IMR-90 (cell line): ENCODE measurements around the gene PTGR3. TPM values are rescaled to one million over a fixed set of nuclear protein-coding genes. Genes with fewer than 3 reads are reported as not detected.

Source experiments
- ATAC-seq: fragments of 200-7000 bp; cut with Tn5 transposase; 2 replicates; pipeline ENCODE4 v1.9.1; 2020; ENCODE audit warnings: low read depth, mild to moderate bottlenecking, moderate library complexity
- BruUV-seq: library from RNA; stranded (reverse); fragments of 400-500 nt; replicated peaks from 2 replicates; lab custom pipeline; 2021; lab: Mats Ljungman, UMichigan
- CTCF ChIA-PET: fragments of 300-600 bp; formaldehyde crosslinking; extraction: SDS; loops from one replicate; lab custom pipeline; 2021; ENCODE audit warnings: antibody characterized with exemption; lab: Yijun Ruan, JAX
- POLR2A ChIA-PET: fragments of 300-600 bp; sonication (Branson Sonifier 250); formaldehyde crosslinking; loops from one replicate; lab custom pipeline; 2022; ENCODE audit warnings: antibody characterized with exemption; ENCODE audit not compliant: unreplicated experiment; lab: Charles Lee
- DNase-seq: peaks from one replicate; pipeline ENCODE4 v3.0.0; 2013
- H2AFZ ChIP-seq: replicated peaks from 2 replicates; pipeline ENCODE3; 2013; ENCODE audit warnings: low read length, mild to moderate bottlenecking; ENCODE audit not compliant: poor library complexity
- H2AK5ac ChIP-seq: 2 replicates; pipeline ENCODE4 v1.6.1; 2013; ENCODE audit warnings: low read depth, low read length, inconsistent platforms
- H2AK9ac ChIP-seq: replicated peaks from 2 replicates; pipeline ENCODE3; 2013; ENCODE audit warnings: mild to moderate bottlenecking, low read depth, low read length, moderate library complexity; ENCODE audit not compliant: poor library complexity
- H2BK120ac ChIP-seq: 2 replicates; pipeline ENCODE4 v1.6.1; 2013; ENCODE audit warnings: low read depth, low read length, inconsistent platforms
- H2BK15ac ChIP-seq: 3 replicates; pipeline ENCODE4 v1.6.1; 2013; ENCODE audit warnings: low read depth, low read length, inconsistent platforms
- H2BK20ac ChIP-seq: 2 replicates; pipeline ENCODE4 v1.6.1; 2013; ENCODE audit warnings: low read depth, mild to moderate bottlenecking, inconsistent platforms, low read length, moderate library complexity
- H2BK5ac ChIP-seq: 2 replicates; pipeline ENCODE4 v1.6.1; 2013; ENCODE audit warnings: mild to moderate bottlenecking, low read depth, low read length, inconsistent platforms; ENCODE audit not compliant: poor library complexity, severe bottlenecking
- H3K14ac ChIP-seq: replicated peaks from 2 replicates; pipeline ENCODE4 v1.6.1; 2013; ENCODE audit warnings: low read depth, low read length, inconsistent platforms
- H3K18ac ChIP-seq: 2 replicates; pipeline ENCODE4 v1.6.1; 2013; ENCODE audit warnings: low read depth, low read length, control low read depth
- H3K23ac ChIP-seq: 2 replicates; pipeline ENCODE4 v1.6.1; 2013; ENCODE audit warnings: low read depth, low read length, inconsistent platforms
- H3K27ac ChIP-seq: 2 replicates; pipeline ENCODE4 v1.5.1; 2013; ENCODE audit warnings: mild to moderate bottlenecking, control low read depth, low read length; ENCODE audit not compliant: insufficient read depth
- H3K27me3 ChIP-seq: 2 replicates; pipeline ENCODE4 v1.6.1; 2013; ENCODE audit warnings: low read length; ENCODE audit not compliant: control insufficient read depth, insufficient read depth
- H3K36me3 ChIP-seq: 2 replicates; pipeline ENCODE4 v1.6.1; 2013; ENCODE audit warnings: low read length, mixed read lengths; ENCODE audit not compliant: control insufficient read depth, insufficient read depth
- H3K4ac ChIP-seq: 2 replicates; pipeline ENCODE4 v1.6.1; 2013; ENCODE audit warnings: low read depth, low read length, inconsistent platforms
- H3K4me1 ChIP-seq: 2 replicates; pipeline ENCODE4 v1.6.1; 2013; ENCODE audit warnings: low read length, mixed read lengths; ENCODE audit not compliant: control insufficient read depth, insufficient read depth
- H3K4me2 ChIP-seq: 2 replicates; pipeline ENCODE4 v1.6.1; 2013; ENCODE audit warnings: low read depth, mild to moderate bottlenecking, control low read depth, low read length, moderate library complexity
- H3K4me3 ChIP-seq: 2 replicates; pipeline ENCODE4 v1.5.1; 2013; ENCODE audit warnings: low read depth, mild to moderate bottlenecking, control low read depth, low read length, moderate library complexity; ENCODE audit not compliant: insufficient read depth
- H3K56ac ChIP-seq: 2 replicates; pipeline ENCODE4 v1.6.1; 2013; ENCODE audit warnings: low read length, inconsistent platforms; ENCODE audit not compliant: insufficient read depth; ENCODE audit errors: extremely low read depth
- H3K79me1 ChIP-seq, 2 experiments: 2 replicates each; pipeline ENCODE4 v1.6.1; 2013; ENCODE audit warnings: low read length in 2 of 2, inconsistent platforms in 1 of 2, low read depth in 1 of 2
- H3K9ac ChIP-seq: 2 replicates; pipeline ENCODE4 v1.6.1; 2013; ENCODE audit warnings: low read depth, low read length, control low read depth
- H3K9me1 ChIP-seq: 2 replicates; pipeline ENCODE4 v1.6.1; 2013; ENCODE audit warnings: low read length, inconsistent platforms; ENCODE audit not compliant: insufficient read depth
- H3K9me3 ChIP-seq: 2 replicates; pipeline ENCODE4 v1.6.1; 2013; ENCODE audit warnings: low read length; ENCODE audit not compliant: control insufficient read depth, insufficient read depth
- H4K20me1 ChIP-seq: 2 replicates; pipeline ENCODE4 v1.6.1; 2013; ENCODE audit warnings: low read length, inconsistent platforms; ENCODE audit not compliant: insufficient read depth
- H4K5ac ChIP-seq: 2 replicates; pipeline ENCODE4 v1.6.1; 2013; ENCODE audit warnings: mild to moderate bottlenecking, low read depth, low read length, control low read depth
- H4K8ac ChIP-seq, 2 experiments: 2 replicates each; pipeline ENCODE4 v1.6.1; 2013; ENCODE audit warnings: low read depth in 2 of 2, low read length in 2 of 2, control low read depth in 1 of 2, inconsistent platforms in 1 of 2
- H4K91ac ChIP-seq: 2 replicates; pipeline ENCODE4 v1.6.1; 2013; ENCODE audit warnings: low read depth, low read length, inconsistent platforms; ENCODE audit not compliant: insufficient read depth
- BHLHE40 ChIP-seq: fragments of 150-350 bp; IDR thresholded peaks from 2 replicates; pipeline ENCODE4 v1.6.1; 2016; ENCODE audit warnings: mild to moderate bottlenecking, low read depth, low read length
- CEBPB ChIP-seq: IDR thresholded peaks from 2 replicates; pipeline ENCODE4 v1.6.1; 2012; ENCODE audit warnings: low read depth, low read length, improper control_type of control experiment
- FOS ChIP-seq: fragments of 150-350 bp; IDR thresholded peaks from 2 replicates; pipeline ENCODE4 v1.6.1; 2016; ENCODE audit warnings: low read depth, low read length
- MXI1 ChIP-seq: IDR thresholded peaks from 2 replicates; pipeline ENCODE4 v1.6.1; 2012; ENCODE audit warnings: low read depth, mild to moderate bottlenecking, low read length, moderate library complexity, borderline replicate concordance
- POLR2A ChIP-seq: IDR thresholded peaks from 2 replicates; pipeline ENCODE4 v1.6.1; 2012; ENCODE audit warnings: mild to moderate bottlenecking, low read depth, low read length
- RCOR1 ChIP-seq: IDR thresholded peaks from 2 replicates; pipeline ENCODE4 v1.6.1; 2012; ENCODE audit warnings: mild to moderate bottlenecking, low read length, improper control_type of control experiment; ENCODE audit not compliant: insufficient replicate concordance
- RFX5 ChIP-seq: IDR thresholded peaks from 2 replicates; pipeline ENCODE4 v1.8.0; 2012; ENCODE audit warnings: low read depth, mild to moderate bottlenecking, low read length, moderate library complexity
- WGBS, 2 experiments: methylation state at CpG; one replicate each; pipeline versions ENCODE4 v1.1.5 to v1.1.7; 2013; ENCODE audit warnings: missing lambda C conversion rate in 2 of 2; ENCODE audit not compliant: insufficient read length in 1 of 2; ENCODE audit errors: extremely low coverage in 2 of 2; 5-methylcytosine and 5-hydroxymethylcytosine counted together
- dilution Hi-C: fragments of 300-500 bp; cut with HindIII; formaldehyde crosslinking; loops from one replicate; pipeline ENCODE4 v1.14.3; 2018; ENCODE audit warnings: low sequenced_read_pairs; ENCODE audit not compliant: unreplicated experiment
- in situ Hi-C: fragments of 300-500 bp; cut with MboI; formaldehyde crosslinking; loops from 3 replicates; pipeline ENCODE4 v1.14.3; 2019; ENCODE audit warnings: low sequenced_read_pairs, inconsistent platforms, mixed read lengths
- intact Hi-C: fragments of 100-400 bp; cut with micrococcal nuclease; formaldehyde crosslinking; loops from 2 replicates; pipeline ENCODE4 v1.10.0; 2022
- polyA plus RNA-seq, 3 experiments: library from polyadenylated mRNA; depleted of rRNA; stranded (reverse); fragments of >200 nt; gene quantifications; 2 replicates each; pipeline ENCODE4 v1.2.3, GENCODE V29; 2012; ENCODE audit warnings: low replicate concordance in 1 of 3
- total RNA-seq: library from RNA; depleted of rRNA; stranded (reverse); fragments of >200 nt; gene quantifications from 2 replicates; pipeline ENCODE4 v1.2.3, GENCODE V29; 2012
- TF ChIP-seq, protein P1 (sequence below): conservative IDR thresholded peaks from 2 replicates; pipeline ENCODE4 v1.5.1; 2012; ENCODE audit warnings: mild to moderate bottlenecking, low read depth, low read length, improper control_type of control experiment

Gene PTGR3
- total and polyA plus RNA-seq, 2 of the 4 experiments (the other 2 are of a cell fraction) = 16.1 to 26.4 TPM

DNA sequence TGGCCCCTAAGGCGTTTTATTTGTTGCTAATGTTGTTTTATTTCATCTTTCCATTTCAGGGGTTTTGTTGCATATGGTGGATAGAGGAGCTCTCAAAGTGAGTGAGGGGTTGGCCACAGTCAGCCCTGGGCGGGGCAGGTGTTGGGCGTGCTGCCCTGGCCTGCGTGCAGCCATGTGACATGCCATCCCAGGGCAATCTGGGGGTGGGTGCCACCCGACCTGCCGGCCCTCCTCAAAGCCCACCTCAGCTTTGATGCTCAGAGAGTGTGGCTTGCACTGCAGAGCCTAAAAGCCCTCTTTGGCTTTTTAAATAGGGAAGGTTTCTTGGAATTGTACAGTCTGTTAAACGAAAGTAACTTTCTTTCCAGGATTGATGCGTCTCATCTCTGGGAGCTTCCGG lies 20.0 kb upstream of the PTGR3 start:
- no peak overlapping the region for H3K4me2 ChIP-seq
- H3K9me1 ChIP-seq = peaks cover 8% of the 10 kb centered on the region; the same call in 1 of the 2 replicates
- TF ChIP-seq MXI1 (no peak), BHLHE40 (no peak), POLR2A (no peak), CEBPB (no peak), FOS (no peak), RCOR1 (no peak), RFX5 (no peak)
- TF ChIP-seq, protein P1, sequence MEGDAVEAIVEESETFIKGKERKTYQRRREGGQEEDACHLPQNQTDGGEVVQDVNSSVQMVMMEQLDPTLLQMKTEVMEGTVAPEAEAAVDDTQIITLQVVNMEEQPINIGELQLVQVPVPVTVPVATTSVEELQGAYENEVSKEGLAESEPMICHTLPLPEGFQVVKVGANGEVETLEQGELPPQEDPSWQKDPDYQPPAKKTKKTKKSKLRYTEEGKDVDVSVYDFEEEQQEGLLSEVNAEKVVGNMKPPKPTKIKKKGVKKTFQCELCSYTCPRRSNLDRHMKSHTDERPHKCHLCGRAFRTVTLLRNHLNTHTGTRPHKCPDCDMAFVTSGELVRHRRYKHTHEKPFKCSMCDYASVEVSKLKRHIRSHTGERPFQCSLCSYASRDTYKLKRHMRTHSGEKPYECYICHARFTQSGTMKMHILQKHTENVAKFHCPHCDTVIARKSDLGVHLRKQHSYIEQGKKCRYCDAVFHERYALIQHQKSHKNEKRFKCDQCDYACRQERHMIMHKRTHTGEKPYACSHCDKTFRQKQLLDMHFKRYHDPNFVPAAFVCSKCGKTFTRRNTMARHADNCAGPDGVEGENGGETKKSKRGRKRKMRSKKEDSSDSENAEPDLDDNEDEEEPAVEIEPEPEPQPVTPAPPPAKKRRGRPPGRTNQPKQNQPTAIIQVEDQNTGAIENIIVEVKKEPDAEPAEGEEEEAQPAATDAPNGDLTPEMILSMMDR = no peak
- H3K36me3 ChIP-seq = peaks cover 3% of the 10 kb centered on the region; the same call in 1 of the 2 replicates
- no peak overlapping the region for H3K23ac ChIP-seq
- no peaks in the 10 kb centered on the region for H3K9me3 ChIP-seq
- no TSS peak for BruUV-seq
- ATAC-seq = no peak
- H2AFZ ChIP-seq = no peak overlapping the region
- no peak for DNase-seq
- H2BK5ac ChIP-seq = no peak overlapping the region
- H2BK15ac ChIP-seq = no peak overlapping the region
- 84% methylated on average over 4 of the region's 9 CpGs; no CpG with 5 or more reads in 1 of the 2 experiments for WGBS, 2 experiments
- H2AK9ac ChIP-seq = no peak overlapping the region
- ChIA-PET POLR2A (no interaction called here), CTCF (no interaction called here)
- H3K27me3 ChIP-seq = no peaks in the 10 kb centered on the region
- peaks cover 7% of the 10 kb centered on the region for H3K4me1 ChIP-seq
- no peak overlapping the region for H3K56ac ChIP-seq
- no peak overlapping the region for H3K4me3 ChIP-seq
- H3K9ac ChIP-seq = no peak overlapping the region
- no peak overlapping the region for H4K5ac ChIP-seq
- H2AK5ac ChIP-seq = no peak overlapping the region
- no peak overlapping the region for H2BK20ac ChIP-seq
- H4K20me1 ChIP-seq = no peaks in the 10 kb centered on the region; the same call in 1 of the 2 replicates
- no peak overlapping the region for H3K27ac ChIP-seq
- H3K14ac ChIP-seq = no peak overlapping the region
- H2BK120ac ChIP-seq = no peak overlapping the region
- no peak overlapping the region for H3K18ac ChIP-seq
- H3K4ac ChIP-seq = no peak overlapping the region
- H3K79me1 ChIP-seq = peaks cover 30 to 72% of the 10 kb centered on the region in 2 experiments
- H4K8ac ChIP-seq = no peak overlapping the region
- H4K91ac ChIP-seq = no peak overlapping the region
- in situ Hi-C loops = no loop called here
- intact Hi-C loops = no loop called here
- dilution Hi-C loops = no loop called here
